ENCODE measurements around the gene SEPTIN12. TPM values are rescaled to one million over a fixed set of nuclear protein-coding genes. Genes with fewer than 3 reads are reported as not detected.

SEPTIN12 gene
- total RNA-seq, 4 donors from 2014 or later: 0.54 TPM; not detected in 3

DNA sequence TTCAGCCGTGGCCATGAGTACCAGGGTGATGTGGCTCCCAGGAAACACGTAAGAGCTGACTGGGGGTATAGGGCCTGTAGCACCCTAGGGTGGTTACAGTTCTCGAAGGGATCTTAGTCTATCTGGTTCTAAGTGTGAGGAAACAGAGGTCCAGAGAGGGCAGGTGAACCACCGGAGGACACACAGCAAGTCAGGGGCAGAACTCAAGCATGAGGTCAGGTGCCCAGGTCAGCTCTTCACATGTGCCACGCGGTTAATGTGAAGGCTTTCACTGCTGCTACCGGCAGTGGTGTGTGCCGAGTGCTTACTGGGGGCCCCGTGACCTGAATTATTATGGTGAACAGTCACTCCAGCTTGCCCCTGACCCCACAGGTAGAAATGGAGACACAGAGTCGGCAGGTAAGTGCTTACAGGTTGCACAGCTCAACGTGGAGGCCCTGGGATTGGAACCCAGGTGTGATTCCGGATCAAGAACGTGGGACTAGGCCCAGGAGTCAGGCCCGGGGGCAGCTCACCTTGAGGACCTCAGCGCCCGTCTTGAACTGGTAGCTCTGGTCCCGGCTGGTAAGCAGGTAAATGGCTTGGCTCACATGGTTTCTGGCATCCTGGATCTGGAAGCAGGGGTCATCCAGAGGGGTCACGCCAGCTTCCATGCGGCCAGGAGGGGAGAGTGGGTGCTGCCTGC is 11.2 kb upstream of the SEPTIN12 start:
- Histone ChIP-seq H3K27ac (no peak overlapping the region), H3K36me3 (no peaks in the 10 kb centered on the region), H3K9me3 (no peaks in the 10 kb centered on the region), H3K27me3 (no peaks in the 10 kb centered on the region), H3K4me1 (peaks cover 8% of the 10 kb centered on the region in 2 donors), H3K4me3 (replicated peaks in 1 of 3) (no peak overlapping the region)
- DNase-seq: no peak
- TF ChIP-seq POLR2A (IDR thresholded peaks at IDR 0.05): no peak
- TF ChIP-seq, protein P1, sequence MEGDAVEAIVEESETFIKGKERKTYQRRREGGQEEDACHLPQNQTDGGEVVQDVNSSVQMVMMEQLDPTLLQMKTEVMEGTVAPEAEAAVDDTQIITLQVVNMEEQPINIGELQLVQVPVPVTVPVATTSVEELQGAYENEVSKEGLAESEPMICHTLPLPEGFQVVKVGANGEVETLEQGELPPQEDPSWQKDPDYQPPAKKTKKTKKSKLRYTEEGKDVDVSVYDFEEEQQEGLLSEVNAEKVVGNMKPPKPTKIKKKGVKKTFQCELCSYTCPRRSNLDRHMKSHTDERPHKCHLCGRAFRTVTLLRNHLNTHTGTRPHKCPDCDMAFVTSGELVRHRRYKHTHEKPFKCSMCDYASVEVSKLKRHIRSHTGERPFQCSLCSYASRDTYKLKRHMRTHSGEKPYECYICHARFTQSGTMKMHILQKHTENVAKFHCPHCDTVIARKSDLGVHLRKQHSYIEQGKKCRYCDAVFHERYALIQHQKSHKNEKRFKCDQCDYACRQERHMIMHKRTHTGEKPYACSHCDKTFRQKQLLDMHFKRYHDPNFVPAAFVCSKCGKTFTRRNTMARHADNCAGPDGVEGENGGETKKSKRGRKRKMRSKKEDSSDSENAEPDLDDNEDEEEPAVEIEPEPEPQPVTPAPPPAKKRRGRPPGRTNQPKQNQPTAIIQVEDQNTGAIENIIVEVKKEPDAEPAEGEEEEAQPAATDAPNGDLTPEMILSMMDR (IDR thresholded peaks at IDR 0.05): no peak
- WGBS, 2 donors: 93 to 96% methylated on average over 14 to 18 of the region's 19 CpGs
- intact Hi-C loops (cut with DNase I): no loop called here

DNA sequence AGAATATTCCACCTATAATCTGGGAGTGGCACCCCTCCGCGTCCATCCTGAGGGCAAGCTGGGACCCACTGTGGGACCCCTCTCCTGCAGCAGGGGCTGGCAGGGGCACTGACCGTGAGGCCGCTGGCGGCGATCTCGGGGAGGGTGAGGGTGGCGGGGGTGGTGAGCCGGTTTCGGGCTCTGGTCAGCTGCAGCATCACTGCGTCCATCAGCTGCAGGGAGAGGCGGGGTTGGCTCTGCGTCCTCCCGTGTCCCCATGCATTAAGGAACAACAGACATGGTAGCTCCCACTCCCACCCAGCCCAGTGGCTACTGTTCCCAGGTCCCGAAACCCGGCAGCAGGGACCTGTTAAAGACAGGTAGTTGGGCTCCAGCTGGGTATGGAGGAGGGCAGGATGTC is 10.3 kb upstream of the SEPTIN12 start:
- DNase-seq: no peak
- H3K27me3 ChIP-seq: no peaks in the 10 kb centered on the region
- TF ChIP-seq POLR2A (IDR thresholded peaks at IDR 0.05): no peak
- TF ChIP-seq, protein P1 (IDR thresholded peaks at IDR 0.05): no peak
- no peak overlapping the region for H3K4me3 ChIP-seq (replicated peaks in 1 of 3)
- intact Hi-C loops (cut with DNase I): no loop called here
- H3K27ac ChIP-seq: no peak overlapping the region
- 93% methylated on average over 13 of the region's 16 CpGs; no CpG with 5 or more reads in 1 of the 2 donors for WGBS, 2 donors
- no peaks in the 10 kb centered on the region for H3K9me3 ChIP-seq
- no peaks in the 10 kb centered on the region for H3K36me3 ChIP-seq
- H3K4me1 ChIP-seq: peaks cover 8% of the 10 kb centered on the region in 2 donors

DNA sequence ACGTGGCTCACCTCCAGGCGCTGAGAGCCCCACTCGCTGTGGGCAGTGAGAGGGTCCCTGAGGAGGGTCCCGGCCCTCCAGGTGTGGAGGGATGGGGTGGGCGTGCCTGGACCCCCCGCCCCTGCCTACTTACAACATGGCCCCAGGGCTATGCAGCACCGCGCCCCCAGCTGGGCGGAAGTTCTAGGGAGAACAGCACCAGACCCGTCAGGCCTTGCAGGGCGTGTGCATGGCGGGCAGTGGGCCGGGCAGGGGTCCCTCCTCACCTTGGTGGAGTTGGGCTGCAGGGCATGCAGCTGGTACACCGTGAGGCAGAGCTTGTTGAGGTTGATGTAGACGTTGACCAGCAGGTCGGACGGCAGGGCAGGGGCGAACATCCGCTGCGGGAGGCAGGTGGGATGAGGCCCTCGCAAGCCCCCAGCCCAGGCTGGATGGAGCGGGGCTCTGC is 9.7 kb upstream of the SEPTIN12 start:
- Histone ChIP-seq H3K27ac (no peak overlapping the region), H3K4me1 (peaks cover 8% of the 10 kb centered on the region in 2 donors), H3K36me3 (no peaks in the 10 kb centered on the region), H3K27me3 (no peaks in the 10 kb centered on the region), H3K4me3 (replicated peaks in 1 of 3) (no peak overlapping the region), H3K9me3 (no peaks in the 10 kb centered on the region)
- DNase-seq: no peak
- intact Hi-C loops (cut with DNase I): no loop called here
- WGBS, 2 donors: 83 to 91% methylated on average over 7 to 13 of the region's 22 CpGs
- no peak for TF ChIP-seq POLR2A (IDR thresholded peaks at IDR 0.05)
- TF ChIP-seq, protein P1 (IDR thresholded peaks at IDR 0.05): no peak

DNA sequence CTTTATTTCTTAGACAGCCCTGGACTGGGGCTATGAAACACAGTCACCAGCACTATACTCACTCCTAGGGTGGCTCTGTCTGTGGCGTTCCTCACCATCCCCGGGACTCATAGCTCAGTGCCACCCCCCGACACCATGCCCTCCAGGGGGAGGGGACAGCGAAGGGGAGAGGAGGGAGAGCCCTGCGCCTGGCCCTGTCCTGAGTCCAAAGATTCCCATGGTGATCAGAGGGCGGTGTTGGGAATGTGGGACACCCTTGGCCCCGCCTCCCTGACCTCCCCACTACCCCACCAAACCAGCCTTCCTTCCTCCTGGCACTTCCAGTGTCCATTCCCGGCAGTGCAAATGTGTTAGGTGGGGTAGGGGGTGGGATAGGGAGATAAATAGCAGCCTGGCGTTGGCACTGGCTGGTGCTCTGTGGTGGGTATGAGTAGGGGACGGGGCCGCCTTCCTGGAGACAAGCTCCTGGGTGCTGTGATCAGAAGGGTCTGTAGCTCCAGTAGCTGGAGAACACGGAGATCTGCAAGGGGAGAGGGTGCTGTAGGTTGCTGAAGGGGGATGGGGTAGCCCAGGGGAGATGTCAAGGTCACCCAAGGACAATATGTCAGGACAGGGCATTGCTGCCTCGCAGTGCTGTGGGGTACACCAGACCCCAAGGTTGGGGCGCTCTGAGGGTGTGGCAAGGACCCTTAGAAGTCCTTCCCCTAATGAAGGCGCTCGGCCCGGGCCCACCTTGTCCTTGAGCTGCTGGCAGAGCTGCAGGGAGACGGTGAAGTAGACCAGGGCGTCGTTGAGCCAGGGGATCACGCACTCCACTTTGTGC is 9.0 kb upstream of the SEPTIN12 start:
- WGBS, 2 donors: 87 to 88% methylated on average over 16 to 20 of the region's 21 CpGs

More for the DNA sequence above, 9.0 kb upstream of the SEPTIN12 start:
- Histone ChIP-seq H3K4me3 (replicated peaks in 1 of 3) (no peak overlapping the region), H3K27ac (no peak overlapping the region), H3K9me3 (no peaks in the 10 kb centered on the region), H3K4me1 (peaks cover 8% of the 10 kb centered on the region in 2 donors), H3K36me3 (no peaks in the 10 kb centered on the region), H3K27me3 (no peaks in the 10 kb centered on the region)
- no peak for DNase-seq
- intact Hi-C loops (cut with DNase I): no loop called here
- no peak for TF ChIP-seq POLR2A (IDR thresholded peaks at IDR 0.05)
- TF ChIP-seq, protein P1 (IDR thresholded peaks at IDR 0.05): no peak

Data from thyroid gland (tissue), 4 donors.